Bronchial smooth muscle cell (primary cell): ENCODE measurements around the gene TMSB15C. TPM values are rescaled to one million over a fixed set of nuclear protein-coding genes. Genes with fewer than 3 reads are reported as not detected.

Source experiments
- total RNA-seq: library from RNA; depleted of rRNA; stranded (reverse); fragments of >200 nt; gene quantifications from 2 replicates; pipeline ENCODE4 v1.2.1, GENCODE V29; 2014

Gene TMSB15C
- total RNA-seq, result 2.0 and 4.3 TPM in 2 replicates

GRCh38 chrX:104075778-104076445 is at the start of gene TMSB15C:
TMSB15C (minus strand) TSS chrX:104076236.

GRCh38 chrX:104112326-104112951 is 36.4 kb upstream of the TMSB15C start, which contains the start of gene ZCCHC18:
ZCCHC18 (plus strand) TSS chrX:104112523; CDS start chrX:104114112, 1,589 bp downstream.

GRCh38 chrX:104039689-104040505 is 36.1 kb downstream of the TMSB15C start, which contains the start of gene H2BW2:
H2BW2 (plus strand) TSS chrX:104039956; CDS start chrX:104039995, 39 bp downstream.

Other genes starting within 250 kb of the TMSB15C start
- 0.77 and 1.1 TPM in 2 replicates for gene RAB9B, start 244.0 kb downstream of the TMSB15C start, total RNA-seq
- 2.0 and 4.9 TPM in 2 replicates for gene TMSB15B, start 113.6 kb downstream of the TMSB15C start, total RNA-seq
- gene H2BW1, start 62.5 kb downstream of the TMSB15C start, total RNA-seq, result not detected in 2 replicates
- not detected in 2 replicates for gene H2BW2, start 36.3 kb downstream of the TMSB15C start, total RNA-seq
- gene ZCCHC18, start 36.3 kb upstream of the TMSB15C start, total RNA-seq, result 0.69 and 1.7 TPM in 2 replicates
- gene SLC25A53, start 80.8 kb upstream of the TMSB15C start, total RNA-seq, result 12.0 and 21.7 TPM in 2 replicates
- 7.9 and 12.1 TPM in 2 replicates for gene FAM199X, start 90.2 kb upstream of the TMSB15C start, total RNA-seq
- not detected in 2 replicates for gene ESX1, start 178.7 kb upstream of the TMSB15C start, total RNA-seq